Activated gamma-delta T cell treated with Interleukin-2 at 50 U/mL for 16 hours (primary cell): ENCODE results near the gene RBFOX1.

ENCODE experiments used
- DNase-seq: peaks from one replicate; pipeline ENCODE4 v3.0.0-alpha.2; 2020

RBFOX1 gene

GRCh38 chr16:7534749-7535148 is 202.1 kb downstream of the RBFOX1 start:
- DNase-seq: no peak

GRCh38 chr16:7541026-7541425 is 208.4 kb downstream of the RBFOX1 start:
- no peak for DNase-seq

- no peak for DNase-seq
These were observed 212.6 kb downstream of the RBFOX1 start for GRCh38 chr16:7545251-7545650.

DNA sequence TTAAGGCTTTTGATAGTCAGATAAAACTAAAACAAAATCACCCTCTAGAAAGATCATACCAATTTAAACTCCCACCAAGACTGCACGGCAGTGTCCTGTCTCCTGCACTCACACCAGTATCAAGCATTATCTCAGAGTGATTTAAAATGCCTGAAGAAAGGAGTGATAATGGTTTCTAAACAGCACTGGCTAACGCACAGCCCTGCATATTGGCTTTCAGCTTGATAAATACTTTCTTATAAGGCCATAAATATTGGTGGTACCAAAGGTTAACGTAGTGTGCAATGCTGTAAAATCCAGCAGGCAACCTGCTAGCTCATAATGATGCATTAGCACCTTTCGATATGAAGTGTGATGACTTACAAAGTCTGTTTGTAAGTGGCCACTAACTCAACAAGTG is 214.3 kb downstream of the RBFOX1 start:
- no peak for DNase-seq

- DNase-seq: no peak
These were observed 215.1 kb downstream of the RBFOX1 start for GRCh38 chr16:7547736-7548135.

GRCh38 chr16:7548796-7549318 is 216.2 kb downstream of the RBFOX1 start:
- DNase-seq: no peak

GRCh38 chr16:7550096-7550495 is 217.5 kb downstream of the RBFOX1 start:
- no peak for DNase-seq

DNA sequence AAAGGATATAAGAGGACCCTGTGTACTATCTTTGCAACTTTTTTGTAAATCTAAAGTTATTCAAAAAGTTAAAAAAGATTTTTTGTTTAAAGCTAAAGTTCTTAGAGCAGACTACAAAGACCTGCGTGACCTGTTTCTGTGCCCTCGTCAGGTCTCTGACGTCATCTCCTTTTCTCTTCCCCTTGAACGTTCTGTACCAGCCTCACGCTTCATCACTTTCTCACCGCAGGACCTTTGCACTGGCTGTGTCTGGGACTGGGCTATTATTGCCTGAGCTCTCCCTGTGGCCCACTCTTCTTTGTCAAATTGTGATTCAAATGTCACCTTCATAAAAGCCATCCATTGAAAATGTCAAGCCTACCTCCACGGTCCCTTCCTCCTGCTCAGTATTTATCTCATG is 222.8 kb downstream of the RBFOX1 start:
- no peak for DNase-seq

GRCh38 chr16:7561908-7562405 is 229.3 kb downstream of the RBFOX1 start:
- DNase-seq: no peak

DNA sequence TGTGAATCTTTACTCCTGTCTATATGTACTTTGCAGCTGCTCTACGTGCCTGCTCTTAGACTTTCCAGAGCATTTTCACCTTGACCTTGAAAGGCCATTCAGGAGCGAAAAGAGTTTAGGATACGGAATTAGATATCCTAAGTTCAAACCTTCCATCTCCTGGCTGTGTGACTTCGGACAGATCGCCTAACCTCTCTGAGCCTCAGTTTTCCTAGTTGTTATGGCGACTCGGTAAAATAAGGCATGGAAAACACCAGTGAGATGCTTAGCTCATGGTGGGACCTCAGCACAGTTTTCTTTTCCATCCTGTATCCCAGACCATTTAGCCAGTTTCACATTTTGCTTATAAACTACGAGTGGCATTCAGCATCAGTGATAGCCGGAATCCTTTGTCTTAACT is 233.7 kb downstream of the RBFOX1 start:
- DNase-seq: no peak

DNA sequence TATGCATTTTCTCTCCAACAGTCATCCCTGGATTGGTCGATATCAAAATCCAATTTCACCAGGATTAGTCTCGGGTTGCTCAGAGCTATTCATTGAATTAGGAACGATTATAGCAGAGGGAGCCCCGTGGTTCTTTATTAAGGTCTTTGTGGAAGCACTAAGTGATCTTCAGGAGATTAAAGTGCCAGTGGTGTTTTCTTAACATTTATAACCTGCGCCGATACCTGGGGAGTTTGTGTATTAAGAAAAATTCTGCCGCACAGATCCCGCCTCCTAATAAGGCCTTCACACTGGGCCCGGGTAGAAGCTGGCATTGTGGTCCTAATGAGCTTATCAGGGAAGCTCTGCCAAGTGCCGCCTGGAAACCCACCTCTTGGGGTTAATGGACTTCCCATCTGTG is 238.7 kb downstream of the RBFOX1 start:
- no peak for DNase-seq

DNA sequence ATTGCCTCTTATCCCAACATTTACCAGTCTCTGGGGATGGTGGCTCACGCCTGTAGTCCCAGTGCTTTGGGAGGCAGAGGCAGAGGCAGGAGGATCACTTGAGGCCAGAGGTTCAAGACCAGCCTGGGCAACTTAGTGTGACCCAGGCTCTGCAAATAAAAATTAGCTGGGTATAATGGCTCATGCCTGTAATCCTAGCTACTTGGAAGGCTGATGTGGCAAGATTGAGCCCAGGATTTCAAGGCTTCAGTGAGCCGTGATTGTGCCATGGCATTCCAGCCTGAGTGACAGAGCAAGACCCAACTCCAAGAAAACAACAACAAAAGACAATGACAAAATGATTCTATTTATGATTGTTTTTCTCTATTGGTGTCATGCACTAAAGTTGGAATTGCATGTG is 244.9 kb downstream of the RBFOX1 start:
- no peak for DNase-seq

DNA sequence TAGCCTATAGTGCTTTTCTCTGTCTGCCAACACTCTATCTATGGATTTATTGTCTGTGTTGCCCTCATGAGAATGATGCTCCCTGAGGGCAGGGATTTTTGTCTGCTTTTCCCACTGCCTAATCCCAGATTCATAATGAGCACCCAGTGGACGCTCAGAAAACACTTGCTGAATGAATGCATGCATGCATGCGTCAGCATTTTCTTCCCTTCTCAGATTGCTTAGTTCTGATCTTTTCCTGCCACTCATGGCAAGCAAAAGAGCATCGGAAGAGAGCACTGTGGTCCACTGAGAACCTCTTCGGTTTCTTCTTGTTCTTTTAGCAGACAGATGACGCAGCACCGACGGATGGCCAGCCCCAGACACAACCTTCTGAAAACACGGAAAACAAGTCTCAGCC is 246.8 kb downstream of the RBFOX1 start:
- no peak for DNase-seq

- no peak for DNase-seq
These were observed 248.5 kb downstream of the RBFOX1 start for GRCh38 chr16:7581175-7581574.

- no peak for DNase-seq
These were observed 250.8 kb downstream of the RBFOX1 start for GRCh38 chr16:7583396-7583795.

DNA sequence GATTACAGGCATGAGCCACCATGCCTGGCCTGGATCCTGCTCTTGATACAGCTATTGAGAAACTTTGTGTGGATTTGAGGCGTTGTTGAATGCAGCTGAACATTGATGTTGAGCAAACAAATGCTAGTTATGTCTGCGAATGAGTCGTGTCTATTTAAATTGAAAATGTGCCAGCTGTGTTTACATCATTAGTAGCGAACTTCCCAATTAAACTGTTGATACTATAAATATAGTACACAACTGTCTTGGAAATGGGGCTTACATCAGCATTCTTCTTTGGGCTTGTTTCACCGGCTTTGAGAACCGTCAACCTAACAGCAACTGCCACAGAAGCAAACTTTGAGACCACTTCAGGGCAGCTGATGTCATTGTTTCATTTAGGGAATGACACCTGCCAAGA is 251.9 kb downstream of the RBFOX1 start:
- DNase-seq: no peak

- DNase-seq: no peak
These were observed 253.1 kb downstream of the RBFOX1 start for GRCh38 chr16:7585705-7586104.

- no peak for DNase-seq
These were observed 258.3 kb downstream of the RBFOX1 start for GRCh38 chr16:7590934-7591333.

DNA sequence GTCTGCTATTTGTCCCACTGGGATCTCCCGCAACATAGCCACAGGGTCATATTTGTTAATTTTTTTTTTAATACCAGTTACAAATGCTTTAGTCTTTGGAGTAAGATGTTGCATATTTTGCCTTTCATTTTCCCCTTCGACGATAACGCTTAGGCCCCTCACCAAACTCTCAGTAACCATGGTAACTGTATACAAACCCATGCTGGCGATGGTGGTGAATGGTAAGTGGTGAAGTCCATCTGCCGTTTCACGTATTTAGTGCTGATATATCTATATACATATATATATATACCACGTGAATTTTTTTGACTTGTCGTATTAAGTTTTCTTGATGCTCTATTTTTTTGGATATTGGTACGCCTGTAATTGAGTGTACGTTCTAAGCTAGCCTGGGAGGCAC is 263.7 kb downstream of the RBFOX1 start:
- DNase-seq: no peak

- no peak for DNase-seq
These were observed 265.0 kb downstream of the RBFOX1 start for GRCh38 chr16:7597677-7598076.

- DNase-seq: no peak
These were observed 268.5 kb downstream of the RBFOX1 start for GRCh38 chr16:7601100-7601499.

GRCh38 chr16:7602291-7602950 is 269.8 kb downstream of the RBFOX1 start:
- DNase-seq: no peak

- DNase-seq: no peak
These were observed 273.2 kb downstream of the RBFOX1 start for GRCh38 chr16:7605812-7606211.

- DNase-seq: no peak
These were observed 280.0 kb downstream of the RBFOX1 start for GRCh38 chr16:7612671-7613070.

GRCh38 chr16:7613518-7613917 is 280.9 kb downstream of the RBFOX1 start:
- DNase-seq: no peak
